ENCODE results near the gene PDE2A.

Gene PDE2A

GRCh38 chr11:72642043-72642883 lies 32.0 kb downstream of the PDE2A start:
- no peak for DNase-seq (ENCODE audit: low read depth)
- peak overlapping the region; percentile 44 for H3K4me3 ChIP-seq (ENCODE audit: low read depth, low read length)

- H3K4me3 ChIP-seq (ENCODE audit: low read depth, low read length), result peak overlapping the region; percentile 34
Measured at GRCh38 chr11:72641522-72642042, 32.6 kb downstream of the PDE2A start.

GRCh38 chr11:72639502-72640375 lies 34.5 kb downstream of the PDE2A start:
- no peak overlapping the region for H3K4me3 ChIP-seq (ENCODE audit: low read depth, low read length)
- no peak for DNase-seq (ENCODE audit: low read depth)

More at GRCh38 chr11:72641522-72642042, 32.6 kb downstream of the PDE2A start:
- DNase-seq (ENCODE audit: low read depth), result no peak

- DNase-seq (ENCODE audit: low read depth), result no peak
- H3K4me3 ChIP-seq (ENCODE audit: low read depth, low read length), result no peak overlapping the region
Measured at GRCh38 chr11:72637926-72638325, 36.3 kb downstream of the PDE2A start.

- DNase-seq (ENCODE audit: low read depth), result no peak
- no peak overlapping the region for H3K4me3 ChIP-seq (ENCODE audit: low read depth, low read length)
Measured at GRCh38 chr11:72637198-72637597, 37.0 kb downstream of the PDE2A start.

GRCh38 chr11:72636376-72636775 lies 37.8 kb downstream of the PDE2A start:
- no peak for DNase-seq (ENCODE audit: low read depth)
- H3K4me3 ChIP-seq (ENCODE audit: low read depth, low read length), result no peak overlapping the region

GRCh38 chr11:72635933-72636332 lies 38.3 kb downstream of the PDE2A start:
- DNase-seq (ENCODE audit: low read depth), result no peak
- H3K4me3 ChIP-seq (ENCODE audit: low read depth, low read length), result no peak overlapping the region

- no peak for DNase-seq (ENCODE audit: low read depth)
- H3K4me3 ChIP-seq (ENCODE audit: low read depth, low read length), result no peak overlapping the region
Measured at GRCh38 chr11:72635309-72635915, 38.8 kb downstream of the PDE2A start.

- DNase-seq (ENCODE audit: low read depth), result no peak
- H3K4me3 ChIP-seq (ENCODE audit: low read depth, low read length), result no peak overlapping the region
Measured at GRCh38 chr11:72634472-72635095, 39.6 kb downstream of the PDE2A start.

GRCh38 chr11:72634016-72634415 lies 40.2 kb downstream of the PDE2A start:
- no peak overlapping the region for H3K4me3 ChIP-seq (ENCODE audit: low read depth, low read length)
- no peak for DNase-seq (ENCODE audit: low read depth)

GRCh38 chr11:72633068-72633467 lies 41.2 kb downstream of the PDE2A start:
- H3K4me3 ChIP-seq (ENCODE audit: low read depth, low read length), result no peak overlapping the region
- no peak for DNase-seq (ENCODE audit: low read depth)

- DNase-seq (ENCODE audit: low read depth), result no peak
- H3K4me3 ChIP-seq (ENCODE audit: low read depth, low read length), result no peak overlapping the region
Measured at GRCh38 chr11:72631806-72632731, 42.2 kb downstream of the PDE2A start.

GRCh38 chr11:72630104-72630852 lies 43.9 kb downstream of the PDE2A start:
- no peak for DNase-seq (ENCODE audit: low read depth)
- H3K4me3 ChIP-seq (ENCODE audit: low read depth, low read length), result no peak overlapping the region

GRCh38 chr11:72629266-72629665 lies 45.0 kb downstream of the PDE2A start:
- DNase-seq (ENCODE audit: low read depth), result no peak
- no peak overlapping the region for H3K4me3 ChIP-seq (ENCODE audit: low read depth, low read length)

- DNase-seq (ENCODE audit: low read depth), result no peak
- no peak overlapping the region for H3K4me3 ChIP-seq (ENCODE audit: low read depth, low read length)
Measured at GRCh38 chr11:72627594-72628281, 46.5 kb downstream of the PDE2A start.

GRCh38 chr11:72626414-72626936 lies 47.7 kb downstream of the PDE2A start:
- no peak overlapping the region for H3K4me3 ChIP-seq (ENCODE audit: low read depth, low read length)
- DNase-seq (ENCODE audit: low read depth), result no peak

All from skeletal muscle cell (primary cell).